ENCODE data around the gene PIEZO2.

DNA sequence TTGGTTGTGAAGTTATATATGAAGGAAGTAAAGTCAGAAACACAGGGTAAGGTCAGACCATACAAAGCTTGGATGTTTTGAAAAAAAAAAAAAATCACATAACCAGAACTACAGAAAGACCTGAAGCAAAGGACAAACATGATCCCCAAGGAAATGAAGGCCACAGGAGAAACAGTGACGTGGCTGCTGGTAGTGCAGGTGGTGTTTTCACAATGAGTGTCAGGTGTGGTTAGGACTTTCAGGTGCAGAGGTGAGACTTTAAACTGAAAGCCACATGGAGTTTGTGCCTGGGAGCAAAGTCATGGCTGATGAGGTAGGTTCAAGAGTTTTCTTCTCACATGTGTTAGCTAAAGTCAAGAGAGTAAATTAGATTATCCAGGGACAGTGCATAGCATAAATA lies 270.7 kb downstream of the PIEZO2 start:
- TF ChIP-seq POLR2A (IDR thresholded peaks at IDR 0.05) = no peak
- TF ChIP-seq, protein P1, sequence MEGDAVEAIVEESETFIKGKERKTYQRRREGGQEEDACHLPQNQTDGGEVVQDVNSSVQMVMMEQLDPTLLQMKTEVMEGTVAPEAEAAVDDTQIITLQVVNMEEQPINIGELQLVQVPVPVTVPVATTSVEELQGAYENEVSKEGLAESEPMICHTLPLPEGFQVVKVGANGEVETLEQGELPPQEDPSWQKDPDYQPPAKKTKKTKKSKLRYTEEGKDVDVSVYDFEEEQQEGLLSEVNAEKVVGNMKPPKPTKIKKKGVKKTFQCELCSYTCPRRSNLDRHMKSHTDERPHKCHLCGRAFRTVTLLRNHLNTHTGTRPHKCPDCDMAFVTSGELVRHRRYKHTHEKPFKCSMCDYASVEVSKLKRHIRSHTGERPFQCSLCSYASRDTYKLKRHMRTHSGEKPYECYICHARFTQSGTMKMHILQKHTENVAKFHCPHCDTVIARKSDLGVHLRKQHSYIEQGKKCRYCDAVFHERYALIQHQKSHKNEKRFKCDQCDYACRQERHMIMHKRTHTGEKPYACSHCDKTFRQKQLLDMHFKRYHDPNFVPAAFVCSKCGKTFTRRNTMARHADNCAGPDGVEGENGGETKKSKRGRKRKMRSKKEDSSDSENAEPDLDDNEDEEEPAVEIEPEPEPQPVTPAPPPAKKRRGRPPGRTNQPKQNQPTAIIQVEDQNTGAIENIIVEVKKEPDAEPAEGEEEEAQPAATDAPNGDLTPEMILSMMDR (IDR thresholded peaks at IDR 0.05) = no peak

Measured in heart left ventricle (tissue), 13 donors.